ENCODE data around the gene ARX. TPM values are rescaled to one million over a fixed set of nuclear protein-coding genes. Genes with fewer than 3 reads are reported as not detected.

The ARX gene
- total RNA-seq, 1 experiment from 2014 or later = 0.22 TPM

- Histone ChIP-seq H2AFZ (ENCODE audit: low read depth, low read length, poor library complexity, severe bottlenecking) (no peak overlapping the region), H3K79me2 (ENCODE audit: insufficient read depth, low read length) (no peaks in the 10 kb centered on the region), H3K9me2 (ENCODE audit: insufficient read depth) (no peaks in the 10 kb centered on the region), H3K9ac (ENCODE audit: low read length) (no peak overlapping the region), H3K4me3 (replicated peaks in 1 of 2; ENCODE audit: low read depth in 1 of 2, low read length in 2 of 2) (no peak overlapping the region), H3K4me1 (ENCODE audit: control insufficient read depth in 1 of 2, insufficient read depth in 2 of 2, low read length in 2 of 2) (peaks cover 4 to 8% of the 10 kb centered on the region in 2 experiments; a peak in 2 of 4 replicates), H3K4me2 (ENCODE audit: low read length) (no peak overlapping the region), H3K9me3 (ENCODE audit: control insufficient read depth in 1 of 2, insufficient read depth in 1 of 2, low read depth in 1 of 2, low read length in 2 of 2) (no peaks in the 10 kb centered on the region), H3K27ac (ENCODE audit: low read depth, low read length) (no peak overlapping the region), H3K27me3 (ENCODE audit: insufficient read depth, low read length) (no peaks in the 10 kb centered on the region), H3K36me3 (ENCODE audit: control insufficient read depth in 1 of 2, insufficient read depth in 2 of 2, low read length in 2 of 2) (no peaks in the 10 kb centered on the region), H4K20me1 (ENCODE audit: insufficient read depth) (no peaks in the 10 kb centered on the region)
- RAD21 ChIA-PET (ENCODE audit: low non-redundant PET in 1 of 2, low total read pairs in 2 of 2, uncharacterized antibody in 2 of 2, unreplicated experiment in 2 of 2) = no interaction called here
- CTCF ChIA-PET = no interaction called here
- no TSS peak for BruUV-seq (replicated peaks)
- no peak for ATAC-seq
- POLR2A ChIA-PET = no interaction called here
- intact Hi-C loops (cut with micrococcal nuclease) = no loop called here
- TF ChIP-seq EZH2phosphoT487 (IDR thresholded peaks at IDR 0.05; ENCODE audit: borderline replicate concordance) = no peak
- TF ChIP-seq RAD21 (IDR thresholded peaks at IDR 0.05; ENCODE audit: low read depth) = no peak
- no peak for TF ChIP-seq CEBPB (IDR thresholded peaks at IDR 0.05; ENCODE audit: low read depth)
- no peak for TF ChIP-seq MAX (IDR thresholded peaks at IDR 0.05)
- TF ChIP-seq ZBTB33 (IDR thresholded peaks at IDR 0.05; ENCODE audit: extremely low read depth, insufficient replicate concordance, low read length) = no peak
- no peak for DNase-seq (ENCODE audit: low read depth, low spot score)
Measured at GRCh38 chrX:25010784-25011588, 4.8 kb downstream of the ARX start.

- RAD21 ChIA-PET (ENCODE audit: low non-redundant PET in 1 of 2, low total read pairs in 2 of 2, uncharacterized antibody in 2 of 2, unreplicated experiment in 2 of 2) = no interaction called here
- no peak overlapping the region for H3K27ac ChIP-seq (ENCODE audit: low read depth, low read length)
- intact Hi-C loops (cut with micrococcal nuclease) = no loop called here
- CTCF ChIA-PET = no interaction called here
- no peaks in the 10 kb centered on the region for H3K27me3 ChIP-seq (ENCODE audit: insufficient read depth, low read length)
- no peak overlapping the region for H3K4me3 ChIP-seq (replicated peaks in 1 of 2; ENCODE audit: low read depth in 1 of 2, low read length in 2 of 2)
- H3K4me2 ChIP-seq (ENCODE audit: low read length) = no peak overlapping the region
- no peaks in the 10 kb centered on the region for H3K36me3 ChIP-seq (ENCODE audit: control insufficient read depth in 1 of 2, insufficient read depth in 2 of 2, low read length in 2 of 2)
- no TSS peak for BruUV-seq (replicated peaks)
- no peaks in the 10 kb centered on the region for H3K9me3 ChIP-seq (ENCODE audit: control insufficient read depth in 1 of 2, insufficient read depth in 1 of 2, low read depth in 1 of 2, low read length in 2 of 2)
- H3K9me2 ChIP-seq (ENCODE audit: insufficient read depth) = no peaks in the 10 kb centered on the region
- DNase-seq (ENCODE audit: low read depth, low spot score) = no peak
- ATAC-seq = no peak
- no peak overlapping the region for H2AFZ ChIP-seq (ENCODE audit: low read depth, low read length, poor library complexity, severe bottlenecking)
- POLR2A ChIA-PET = no interaction called here
- no peak overlapping the region for H3K9ac ChIP-seq (ENCODE audit: low read length)
- no peaks in the 10 kb centered on the region for H3K79me2 ChIP-seq (ENCODE audit: insufficient read depth, low read length)
- H4K20me1 ChIP-seq (ENCODE audit: insufficient read depth) = no peaks in the 10 kb centered on the region
- H3K4me1 ChIP-seq (ENCODE audit: control insufficient read depth in 1 of 2, insufficient read depth in 2 of 2, low read length in 2 of 2) = peaks cover 3 to 4% of the 10 kb centered on the region in 2 experiments; a peak in 2 of 4 replicates
- TF ChIP-seq EZH2 (IDR thresholded peaks at IDR 0.05) (no peak), RAD21 (IDR thresholded peaks at IDR 0.05; ENCODE audit: low read depth) (no peak), CBX3 (IDR thresholded peaks at IDR 0.05; ENCODE audit: low read depth) (no peak), ELF1 (IDR thresholded peaks at IDR 0.05; ENCODE audit: borderline replicate concordance, low read depth) (no peak), TCF7L2 (IDR thresholded peaks at IDR 0.05; ENCODE audit: borderline replicate concordance, extremely low read depth, insufficient read depth, insufficient read length) (no peak), EZH2phosphoT487 (IDR thresholded peaks at IDR 0.05; ENCODE audit: borderline replicate concordance) (no peak), REST (IDR thresholded peaks at IDR 0.05; ENCODE audit: low read depth) (no peak), POLR2AphosphoS5 (IDR thresholded peaks at IDR 0.05; ENCODE audit: low read depth, low read length) (no peak)
Measured at GRCh38 chrX:25009407-25009806, 6.4 kb downstream of the ARX start.

All from HCT116 (cell line).